Measurements from ENCODE around the gene PRR19.

PRR19 gene

DNA sequence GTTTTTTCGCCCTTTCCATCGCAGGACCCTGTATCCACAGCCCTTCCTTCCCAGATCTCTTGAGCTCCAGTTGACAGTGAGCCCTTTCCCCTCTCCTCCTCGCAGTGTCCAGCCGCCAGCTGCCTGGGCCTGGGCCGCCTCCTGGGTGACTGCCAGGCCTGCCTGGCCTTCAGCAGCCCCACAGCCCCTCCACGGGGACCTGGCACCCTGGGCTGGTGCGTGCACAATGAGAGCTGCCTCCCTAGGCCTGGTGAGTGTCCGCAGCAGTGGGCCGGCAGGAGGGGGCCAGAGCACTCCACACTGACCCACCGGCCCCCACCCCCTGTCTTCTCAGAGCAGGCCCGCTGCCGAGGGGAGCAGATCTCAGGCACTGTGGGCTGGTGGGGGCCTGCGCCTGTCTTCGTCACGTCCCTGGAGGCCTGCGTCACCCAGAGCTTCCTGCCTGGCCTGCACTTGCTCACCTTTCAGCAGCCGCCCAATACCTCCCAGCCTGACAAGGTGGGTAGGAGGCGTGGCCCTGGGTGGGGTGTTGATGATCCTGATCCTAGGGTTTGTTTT lies 42.5 kb downstream of the PRR19 start:
- TF ChIP-seq, protein P1, sequence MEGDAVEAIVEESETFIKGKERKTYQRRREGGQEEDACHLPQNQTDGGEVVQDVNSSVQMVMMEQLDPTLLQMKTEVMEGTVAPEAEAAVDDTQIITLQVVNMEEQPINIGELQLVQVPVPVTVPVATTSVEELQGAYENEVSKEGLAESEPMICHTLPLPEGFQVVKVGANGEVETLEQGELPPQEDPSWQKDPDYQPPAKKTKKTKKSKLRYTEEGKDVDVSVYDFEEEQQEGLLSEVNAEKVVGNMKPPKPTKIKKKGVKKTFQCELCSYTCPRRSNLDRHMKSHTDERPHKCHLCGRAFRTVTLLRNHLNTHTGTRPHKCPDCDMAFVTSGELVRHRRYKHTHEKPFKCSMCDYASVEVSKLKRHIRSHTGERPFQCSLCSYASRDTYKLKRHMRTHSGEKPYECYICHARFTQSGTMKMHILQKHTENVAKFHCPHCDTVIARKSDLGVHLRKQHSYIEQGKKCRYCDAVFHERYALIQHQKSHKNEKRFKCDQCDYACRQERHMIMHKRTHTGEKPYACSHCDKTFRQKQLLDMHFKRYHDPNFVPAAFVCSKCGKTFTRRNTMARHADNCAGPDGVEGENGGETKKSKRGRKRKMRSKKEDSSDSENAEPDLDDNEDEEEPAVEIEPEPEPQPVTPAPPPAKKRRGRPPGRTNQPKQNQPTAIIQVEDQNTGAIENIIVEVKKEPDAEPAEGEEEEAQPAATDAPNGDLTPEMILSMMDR (IDR thresholded peaks at IDR 0.05; ENCODE audit: control extremely low read depth, extremely low read depth, low read depth, missing control alignments): no peak
- DNase-seq (ENCODE audit: extremely low spot score): no peak
- ChIA-PET CTCF (interaction anchor here (0.9 to 1.5 kb wide), 2 partner anchors 14 to 75 kb away, joined by 4 read pairs; no protein-coding TSS in a partner anchor), POLR2A (no interaction called here)

DNA sequence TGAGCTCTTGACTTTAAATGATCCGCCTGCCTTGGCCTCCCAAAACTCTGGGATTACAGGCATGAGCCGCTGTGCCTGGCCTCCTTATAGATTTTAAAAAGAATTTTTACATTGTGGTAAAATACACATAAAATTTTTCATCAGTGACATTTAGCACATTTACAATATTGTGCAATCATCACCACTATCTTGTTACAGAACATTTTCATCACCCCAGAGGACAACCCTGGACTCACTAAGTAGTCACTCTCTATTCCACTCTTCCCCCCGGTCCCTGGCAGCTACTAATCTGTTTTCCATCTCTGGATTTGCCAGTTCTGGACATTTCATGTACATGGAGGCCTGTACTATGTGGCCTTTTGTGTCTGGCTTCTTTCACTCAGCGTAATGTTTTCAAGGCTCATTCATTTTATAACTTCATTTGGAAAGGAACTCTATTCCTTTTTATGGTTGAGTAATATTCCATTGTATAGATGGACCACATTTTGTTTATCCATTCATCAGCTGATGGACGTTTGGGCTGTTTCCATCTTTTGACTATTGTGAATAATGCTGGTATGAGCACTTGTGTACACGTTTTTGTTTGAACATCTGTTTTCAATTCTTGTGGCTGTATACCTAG lies 43.4 kb downstream of the PRR19 start:
- TF ChIP-seq, protein P1 (IDR thresholded peaks at IDR 0.05; ENCODE audit: control extremely low read depth, extremely low read depth, low read depth, missing control alignments): no peak
- CTCF ChIA-PET: interaction anchor here (0.9 to 2.2 kb wide), 3 partner anchors 15 to 183 kb away, joined by 4 to 5 read pairs (median 4); partner anchors contain the start of gene CEACAM1
- DNase-seq (ENCODE audit: extremely low spot score): no peak
- POLR2A ChIA-PET: no interaction called here

DNA sequence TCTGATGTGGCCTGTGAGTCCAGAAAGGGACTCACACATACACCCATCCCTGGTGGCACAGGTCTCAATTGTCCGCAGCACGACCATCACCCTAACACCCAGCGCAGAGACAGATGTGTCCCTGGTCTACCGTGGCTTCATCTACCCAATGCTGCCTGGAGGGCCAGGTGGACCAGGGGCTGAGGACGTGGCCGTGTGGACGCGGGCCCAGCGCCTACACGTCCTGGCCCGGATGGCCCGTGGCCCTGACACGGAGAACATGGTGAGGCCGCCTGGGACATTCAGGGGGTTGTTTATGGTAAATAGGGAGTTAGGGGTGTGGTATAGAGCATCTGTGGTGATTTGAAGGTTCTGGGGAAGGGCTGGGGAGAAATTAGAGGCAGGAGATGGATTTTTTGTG lies 46.3 kb downstream of the PRR19 start:
- CTCF ChIA-PET: no interaction called here

DNA sequence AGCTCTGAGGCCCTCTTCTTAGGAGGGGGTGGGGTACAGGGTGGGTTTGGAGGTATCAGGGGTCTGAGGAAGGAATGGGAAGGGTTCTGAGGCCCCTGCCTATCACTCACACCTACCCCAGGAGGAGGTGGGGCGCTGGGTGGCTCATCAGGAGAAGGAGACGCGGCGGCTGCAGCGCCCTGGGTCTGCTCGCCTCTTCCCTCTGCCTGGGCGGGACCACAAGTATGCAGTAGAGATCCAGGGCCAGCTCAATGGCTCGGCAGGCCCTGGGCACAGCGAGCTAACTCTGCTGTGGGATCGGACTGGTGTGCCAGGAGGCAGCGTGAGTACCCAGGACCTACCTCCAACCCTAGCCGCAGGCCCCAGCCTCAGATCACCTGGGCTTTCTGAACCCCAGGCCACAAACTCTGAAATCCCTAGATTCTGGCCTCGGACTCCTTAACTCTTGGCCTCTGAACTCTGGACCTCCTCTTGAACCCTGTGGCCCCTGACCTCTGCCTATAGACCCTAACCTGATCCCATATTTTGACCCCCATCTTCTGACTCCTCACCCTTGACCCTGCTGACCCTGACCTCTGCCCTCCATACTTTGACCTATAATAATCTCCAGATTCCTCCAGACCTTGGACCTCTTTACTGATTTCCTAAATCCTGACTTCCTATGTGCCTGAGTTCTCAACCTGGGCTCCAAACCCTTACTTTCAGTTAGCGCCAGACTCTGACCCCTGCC lies 47.6 kb downstream of the PRR19 start:
- no peak for DNase-seq (ENCODE audit: extremely low spot score)
- ChIA-PET POLR2A (interaction anchor here (0.7 kb wide), 1 partner anchor 47 kb away, joined by 6 read pairs; no protein-coding TSS in a partner anchor), CTCF (interaction anchor here (0.9 kb wide), 1 partner anchor 185 kb away, joined by 3 read pairs; no protein-coding TSS in a partner anchor)
- TF ChIP-seq, protein P1 (IDR thresholded peaks at IDR 0.05; ENCODE audit: control extremely low read depth, extremely low read depth, low read depth, missing control alignments): no peak

More for the DNA sequence above, 46.3 kb downstream of the PRR19 start:
- TF ChIP-seq, protein P1 (IDR thresholded peaks at IDR 0.05; ENCODE audit: control extremely low read depth, extremely low read depth, low read depth, missing control alignments): no peak
- POLR2A ChIA-PET: no interaction called here
- no peak for DNase-seq (ENCODE audit: extremely low spot score)

DNA sequence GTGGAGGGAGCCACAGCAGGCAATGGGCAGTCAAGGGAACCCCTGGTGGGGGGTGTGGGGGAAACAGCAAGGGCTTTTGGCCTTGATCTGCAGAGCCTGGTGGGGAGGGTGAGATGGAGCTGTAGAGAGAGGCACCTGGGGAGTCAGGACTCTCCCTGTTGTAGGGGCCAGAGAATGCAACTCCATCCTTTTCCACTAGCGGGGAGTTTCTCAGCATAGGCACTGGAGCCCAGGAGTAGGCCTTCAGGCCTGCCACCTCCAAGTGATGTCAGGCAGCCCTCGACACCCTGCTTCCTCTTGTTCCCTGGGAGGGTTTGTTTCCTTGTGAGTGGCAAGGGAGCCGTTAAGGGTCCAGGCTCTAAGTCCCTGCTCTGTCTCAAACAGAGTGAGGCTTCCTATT lies 48.5 kb downstream of the PRR19 start:
- POLR2A ChIA-PET: no interaction called here
- DNase-seq (ENCODE audit: extremely low spot score): no peak
- CTCF ChIA-PET: no interaction called here
- TF ChIP-seq, protein P1 (IDR thresholded peaks at IDR 0.05; ENCODE audit: control extremely low read depth, extremely low read depth, low read depth, missing control alignments): no peak

DNA sequence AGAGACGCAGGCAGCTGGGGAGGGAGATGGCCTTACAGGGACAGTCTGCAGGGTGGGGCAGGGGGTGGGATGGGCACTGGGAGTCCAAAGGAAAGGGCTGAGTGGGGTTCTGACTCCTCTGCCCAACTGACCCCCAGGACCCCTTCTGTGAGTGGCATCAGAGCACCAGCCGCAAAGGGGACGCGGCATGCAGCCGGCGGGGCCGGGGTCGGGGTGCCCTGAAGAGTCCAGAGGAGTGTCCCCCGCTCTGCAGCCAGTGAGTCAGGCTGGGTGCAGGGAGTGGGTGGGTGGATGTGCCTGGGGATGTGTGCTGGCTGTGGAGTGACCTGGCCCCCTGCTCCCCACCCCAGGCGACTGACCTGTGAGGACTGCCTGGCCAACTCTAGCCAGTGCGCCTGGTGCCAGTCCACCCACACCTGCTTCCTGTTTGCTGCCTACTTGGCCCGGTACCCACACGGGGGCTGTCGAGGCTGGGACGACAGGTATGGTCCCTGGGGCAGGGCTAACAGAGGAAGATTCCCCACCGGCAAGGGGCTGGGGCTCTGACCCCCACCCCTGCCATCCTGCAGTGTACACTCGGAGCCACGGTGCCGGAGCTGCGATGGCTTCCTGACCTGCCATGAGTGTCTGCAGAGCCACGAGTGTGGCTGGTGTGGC lies 49.3 kb downstream of the PRR19 start:
- TF ChIP-seq, protein P1 (IDR thresholded peaks at IDR 0.05; ENCODE audit: control extremely low read depth, extremely low read depth, low read depth, missing control alignments): no peak
- CTCF ChIA-PET: no interaction called here
- DNase-seq (ENCODE audit: extremely low spot score): no peak
- POLR2A ChIA-PET: no interaction called here

All from GM10248 (cell line).